ENCODE results near the gene PDPR. TPM values are rescaled to one million over a fixed set of nuclear protein-coding genes. Genes with fewer than 3 reads are reported as not detected.
"Not testable (repeated sequence)": the region's sequence is repeated elsewhere in the genome, so short reads cannot be mapped to it uniquely, and the experiment has no call there.

The PDPR gene
- total RNA-seq, 1 experiment from 2014 or later: 26.9 TPM

DNA sequence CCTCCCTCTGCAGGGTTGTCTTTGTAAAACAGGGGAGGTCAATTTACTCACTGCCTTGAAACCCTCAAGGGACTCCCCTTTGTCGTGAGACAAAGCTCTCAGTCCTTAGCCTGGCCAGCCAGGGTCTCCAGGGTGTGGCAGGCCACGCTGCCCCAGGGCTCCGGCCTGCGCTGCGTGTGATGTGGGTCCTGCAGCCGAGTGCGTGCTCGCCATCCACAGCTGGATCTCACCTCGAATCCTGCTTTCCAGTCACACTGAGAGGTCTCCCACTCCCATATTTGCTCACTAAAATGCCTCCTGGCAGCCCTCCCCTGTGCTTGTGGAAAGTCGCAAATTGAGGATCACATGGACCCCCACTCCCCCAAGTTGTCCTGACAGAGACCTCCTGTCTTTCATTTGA lies 49.5 kb downstream of the PDPR start:
- Histone ChIP-seq H3K27me3 (ENCODE audit: control insufficient read depth, insufficient read depth, low read length) (no peaks in the 10 kb centered on the region), H3K27ac (ENCODE audit: low read length) (no peak overlapping the region), H3K4me3 (ENCODE audit: low read depth in 2 of 2, low read length in 2 of 2) (no peak overlapping the region), H3K4me1 (ENCODE audit: control insufficient read depth, insufficient read depth, low read length) (no peaks in the 10 kb centered on the region; the same call in 1 of the 2 replicates), H3K36me3 (ENCODE audit: control insufficient read depth, insufficient read depth, low read length) (no peaks in the 10 kb centered on the region), H3K9me3 (ENCODE audit: control insufficient read depth, insufficient read depth, low read depth, low read length) (no peaks in the 10 kb centered on the region)
- intact Hi-C loops (cut with micrococcal nuclease; ENCODE audit: unreplicated experiment): no loop called here
- TF ChIP-seq SIN3A (IDR thresholded peaks at IDR 0.05; ENCODE audit: borderline replicate concordance, insufficient read depth, low read depth, low read length): no peak
- DNase-seq (ENCODE audit: low read depth, low spot score): no peak
- no TSS peak for BruUV-seq (replicated peaks)
- in situ Hi-C loops (cut with HindIII; ENCODE audit: low pct_unique_long_range_greater_than_20kb, low sequenced_read_pairs): no loop called here
- ChIA-PET POLR2A (no interaction called here), CTCF (no interaction called here)
- no peak for ATAC-seq

- H3K36me3 ChIP-seq (ENCODE audit: control insufficient read depth, insufficient read depth, low read length); H3K27me3 ChIP-seq (ENCODE audit: control insufficient read depth, insufficient read depth, low read length); H3K27ac ChIP-seq (ENCODE audit: low read length); BruUV-seq (replicated peaks); H3K4me3 ChIP-seq (ENCODE audit: low read depth in 2 of 2, low read length in 2 of 2); ATAC-seq; H3K9me3 ChIP-seq (ENCODE audit: control insufficient read depth, insufficient read depth, low read depth, low read length); POLR2A ChIA-PET; in situ Hi-C loops (cut with HindIII; ENCODE audit: low pct_unique_long_range_greater_than_20kb, low sequenced_read_pairs); intact Hi-C loops (cut with micrococcal nuclease; ENCODE audit: unreplicated experiment); DNase-seq (ENCODE audit: low read depth, low spot score); H3K4me1 ChIP-seq (ENCODE audit: control insufficient read depth, insufficient read depth, low read length); CTCF ChIA-PET: not testable (repeated sequence)
Observed at GRCh38 chr16:70166688-70167087, 52.6 kb downstream of the PDPR start.

DNA sequence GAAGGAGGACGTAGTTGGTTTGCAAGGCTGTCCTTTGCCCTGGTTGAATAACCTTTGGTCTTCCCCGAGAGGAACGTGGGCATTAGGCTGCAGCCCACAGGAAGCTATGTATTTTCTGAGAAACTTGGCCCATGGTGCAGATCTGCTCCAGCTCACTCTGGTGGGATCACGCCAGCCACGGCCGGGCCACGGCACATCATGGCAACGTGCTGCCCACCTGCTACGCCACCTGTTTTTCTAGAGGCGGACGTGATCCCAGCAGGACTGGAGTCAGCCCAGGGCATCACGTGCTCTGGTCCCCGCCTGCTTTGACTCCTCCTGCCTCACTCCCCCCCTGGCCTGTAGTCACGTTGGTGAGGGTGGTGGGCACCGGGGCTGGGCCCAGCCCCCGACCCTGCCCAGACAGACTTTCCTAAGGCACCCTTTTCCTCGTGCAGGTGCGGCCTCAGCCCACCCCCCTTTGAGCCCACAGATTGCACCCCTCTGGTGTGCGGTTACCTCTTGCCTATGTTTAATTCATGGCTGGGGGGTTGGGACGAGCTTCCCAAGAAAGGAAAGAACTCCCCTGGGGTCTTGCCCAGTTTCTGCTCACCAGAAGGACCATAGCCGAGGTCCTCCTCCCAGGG lies 59.2 kb downstream of the PDPR start, which contains the start of gene CLEC18C:
CLEC18C (plus strand) TSS at position 576 of the 626 bp plus-strand sequence. CDS start 492 bp downstream, outside the sequence.
- ATAC-seq; intact Hi-C loops (cut with micrococcal nuclease; ENCODE audit: unreplicated experiment); BruUV-seq (replicated peaks): not testable (repeated sequence)

GRCh38 chr16:70173916-70174315 lies 59.8 kb downstream of the PDPR start:
- H3K27ac ChIP-seq (ENCODE audit: low read length); H3K9me3 ChIP-seq (ENCODE audit: control insufficient read depth, insufficient read depth, low read depth, low read length); POLR2A ChIA-PET; BruUV-seq (replicated peaks); H3K27me3 ChIP-seq (ENCODE audit: control insufficient read depth, insufficient read depth, low read length); DNase-seq (ENCODE audit: low read depth, low spot score); H3K4me1 ChIP-seq (ENCODE audit: control insufficient read depth, insufficient read depth, low read length); H3K4me3 ChIP-seq (ENCODE audit: low read depth in 2 of 2, low read length in 2 of 2); CTCF ChIA-PET; in situ Hi-C loops (cut with HindIII; ENCODE audit: low pct_unique_long_range_greater_than_20kb, low sequenced_read_pairs); H3K36me3 ChIP-seq (ENCODE audit: control insufficient read depth, insufficient read depth, low read length); intact Hi-C loops (cut with micrococcal nuclease; ENCODE audit: unreplicated experiment): not testable (repeated sequence)
- ATAC-seq: peak; percentile 83

More for the DNA sequence above, 59.2 kb downstream of the PDPR start, which contains the start of gene CLEC18C:
- CTCF ChIA-PET; in situ Hi-C loops (cut with HindIII; ENCODE audit: low pct_unique_long_range_greater_than_20kb, low sequenced_read_pairs); DNase-seq (ENCODE audit: low read depth, low spot score); H3K9me3 ChIP-seq (ENCODE audit: control insufficient read depth, insufficient read depth, low read depth, low read length); H3K4me1 ChIP-seq (ENCODE audit: control insufficient read depth, insufficient read depth, low read length); H3K27me3 ChIP-seq (ENCODE audit: control insufficient read depth, insufficient read depth, low read length); H3K36me3 ChIP-seq (ENCODE audit: control insufficient read depth, insufficient read depth, low read length); H3K27ac ChIP-seq (ENCODE audit: low read length); POLR2A ChIA-PET; H3K4me3 ChIP-seq (ENCODE audit: low read depth in 2 of 2, low read length in 2 of 2): not testable (repeated sequence)

- CTCF ChIA-PET; DNase-seq (ENCODE audit: low read depth, low spot score); H3K27me3 ChIP-seq (ENCODE audit: control insufficient read depth, insufficient read depth, low read length); H3K27ac ChIP-seq (ENCODE audit: low read length); H3K4me1 ChIP-seq (ENCODE audit: control insufficient read depth, insufficient read depth, low read length); H3K36me3 ChIP-seq (ENCODE audit: control insufficient read depth, insufficient read depth, low read length); BruUV-seq (replicated peaks); in situ Hi-C loops (cut with HindIII; ENCODE audit: low pct_unique_long_range_greater_than_20kb, low sequenced_read_pairs); H3K9me3 ChIP-seq (ENCODE audit: control insufficient read depth, insufficient read depth, low read depth, low read length); intact Hi-C loops (cut with micrococcal nuclease; ENCODE audit: unreplicated experiment); H3K4me3 ChIP-seq (ENCODE audit: low read depth in 2 of 2, low read length in 2 of 2); POLR2A ChIA-PET: not testable (repeated sequence)
- peak; percentile 54; the same call in 1 of the 2 replicates for ATAC-seq
Observed at GRCh38 chr16:70174387-70174932, 60.3 kb downstream of the PDPR start.

DNA sequence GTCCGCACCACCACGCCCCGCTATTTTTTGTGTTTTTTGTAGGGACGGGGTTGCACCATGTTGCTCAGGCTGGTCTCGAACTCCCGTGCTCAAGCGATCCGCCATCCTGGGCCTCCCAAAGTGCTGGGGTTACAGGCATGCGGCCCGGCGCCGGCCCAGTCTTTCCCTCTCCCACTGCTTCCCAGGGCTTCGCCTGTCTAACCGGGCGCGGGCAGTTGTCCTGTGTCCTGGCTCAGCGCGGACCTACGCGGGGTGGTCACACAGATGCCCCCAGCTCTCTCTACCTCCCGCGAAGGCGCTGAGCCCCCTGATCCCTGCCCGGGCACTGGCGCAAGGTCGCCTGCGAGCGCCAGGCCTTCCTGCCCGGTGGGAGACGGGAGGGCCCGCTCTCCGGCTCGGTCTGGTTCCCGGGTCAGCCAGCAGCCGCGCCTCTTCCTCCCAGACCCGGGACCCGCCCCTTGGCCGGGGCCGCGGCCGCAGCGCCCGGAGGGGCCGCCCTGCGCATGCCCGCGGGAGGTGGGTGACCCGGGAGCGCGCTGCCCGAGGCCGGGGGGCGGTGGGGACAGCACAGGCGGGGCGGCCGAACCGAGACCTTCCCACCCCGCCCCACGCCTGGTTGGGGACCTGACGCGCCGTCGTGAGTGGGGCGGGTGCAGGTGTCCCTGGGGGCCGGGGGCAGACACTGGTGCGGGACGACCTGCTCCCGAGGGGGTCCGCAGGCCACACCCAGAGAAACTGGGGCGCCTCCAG lies 73.9 kb downstream of the PDPR start:
- intact Hi-C loops (cut with micrococcal nuclease; ENCODE audit: unreplicated experiment); H3K4me1 ChIP-seq (ENCODE audit: control insufficient read depth, insufficient read depth, low read length); H3K27me3 ChIP-seq (ENCODE audit: control insufficient read depth, insufficient read depth, low read length); CTCF ChIA-PET; POLR2A ChIA-PET; H3K9me3 ChIP-seq (ENCODE audit: control insufficient read depth, insufficient read depth, low read depth, low read length); H3K36me3 ChIP-seq (ENCODE audit: control insufficient read depth, insufficient read depth, low read length); in situ Hi-C loops (cut with HindIII; ENCODE audit: low pct_unique_long_range_greater_than_20kb, low sequenced_read_pairs); BruUV-seq (replicated peaks); DNase-seq (ENCODE audit: low read depth, low spot score); H3K27ac ChIP-seq (ENCODE audit: low read length): not testable (repeated sequence)
- peak; percentile 94 for ATAC-seq
- peak overlapping the region; percentile 8 to 9; a peak in 1 of 4 replicates for H3K4me3 ChIP-seq (ENCODE audit: low read depth in 2 of 2, low read length in 2 of 2)

DNA sequence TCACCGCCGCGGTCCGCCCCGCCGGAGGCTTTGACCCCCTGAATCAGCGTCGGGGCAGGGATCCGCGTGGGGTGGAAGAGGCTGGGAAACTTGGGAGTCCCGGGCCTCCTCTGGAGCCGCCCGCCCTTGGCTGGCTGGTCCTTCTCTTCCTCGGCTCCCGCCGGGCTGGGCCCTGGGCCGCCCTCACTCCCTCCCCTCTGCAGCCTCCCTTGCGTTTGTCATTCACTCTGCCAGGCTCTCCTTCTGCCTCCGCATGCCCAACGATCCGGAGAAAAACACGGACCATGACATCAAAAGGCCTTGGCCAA lies 74.4 kb downstream of the PDPR start:
- intact Hi-C loops (cut with micrococcal nuclease; ENCODE audit: unreplicated experiment); CTCF ChIA-PET; H3K27ac ChIP-seq (ENCODE audit: low read length); H3K27me3 ChIP-seq (ENCODE audit: control insufficient read depth, insufficient read depth, low read length); DNase-seq (ENCODE audit: low read depth, low spot score); H3K4me1 ChIP-seq (ENCODE audit: control insufficient read depth, insufficient read depth, low read length); BruUV-seq (replicated peaks); H3K9me3 ChIP-seq (ENCODE audit: control insufficient read depth, insufficient read depth, low read depth, low read length); in situ Hi-C loops (cut with HindIII; ENCODE audit: low pct_unique_long_range_greater_than_20kb, low sequenced_read_pairs); POLR2A ChIA-PET; H3K36me3 ChIP-seq (ENCODE audit: control insufficient read depth, insufficient read depth, low read length): not testable (repeated sequence)
- peak; percentile 79 for ATAC-seq
- peak overlapping the region in 1 of 2 experiments; percentile 9; a peak in 1 of 4 replicates for H3K4me3 ChIP-seq (ENCODE audit: low read depth in 2 of 2, low read length in 2 of 2)
